WI38 (cell line): ENCODE data around the gene ITPK1.

Experiments used
- H3K4me3 ChIP-seq: 2 replicates; pipeline ENCODE4 v1.5.1; 2011; ENCODE audit warnings: low read depth, mild to moderate bottlenecking, control low read depth, low read length
- TF ChIP-seq, protein P1 (sequence below): IDR thresholded peaks from 2 replicates; pipeline ENCODE4 v1.5.1; 2012; ENCODE audit warnings: low read depth, mild to moderate bottlenecking, control low read depth, low read length

Gene ITPK1

DNA sequence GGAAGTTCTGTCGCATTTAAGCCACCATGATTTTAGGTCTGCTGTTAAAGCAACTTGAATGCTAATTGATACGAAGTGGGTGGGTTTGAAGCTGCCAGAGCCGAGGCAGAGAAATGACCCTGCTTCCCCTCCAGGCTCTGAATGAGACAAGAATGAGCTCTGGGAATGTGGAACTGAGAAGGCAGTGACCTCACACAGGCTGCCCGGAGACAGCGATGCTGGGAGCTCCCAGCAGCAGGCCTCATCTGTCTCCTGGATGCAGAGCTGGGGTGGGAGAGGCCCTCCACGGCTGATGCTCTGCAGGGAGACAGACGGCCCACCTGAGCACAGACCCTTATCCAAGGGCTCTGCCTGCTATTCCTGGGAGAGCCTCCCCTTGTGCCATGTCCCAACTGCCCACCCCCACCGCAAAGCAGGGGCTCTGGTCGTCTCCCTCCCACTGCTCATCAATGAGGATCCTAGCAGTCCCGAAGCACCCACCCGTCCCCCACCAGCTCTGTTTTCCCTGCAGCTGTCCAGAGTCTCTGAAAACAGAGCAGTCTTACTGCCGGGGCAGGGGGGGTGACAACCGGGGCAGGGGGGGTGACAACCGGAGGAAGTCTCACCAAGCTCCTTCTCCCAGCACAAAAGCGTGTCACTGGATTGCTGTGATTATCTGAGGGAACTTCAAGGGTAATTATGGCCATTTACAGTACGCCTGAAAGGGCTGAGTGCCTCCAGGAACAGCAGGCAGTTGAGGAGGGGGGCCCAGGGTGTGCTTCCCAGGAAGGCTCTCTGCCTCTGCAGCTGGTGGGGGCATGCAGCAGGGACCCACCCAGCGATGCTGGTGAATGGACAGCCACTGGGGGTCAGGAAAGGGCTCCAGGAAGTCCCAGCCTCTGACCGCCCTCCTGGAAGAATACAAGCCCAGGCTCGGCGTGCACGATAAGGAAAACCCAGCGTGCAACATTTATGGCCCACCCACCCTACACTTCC is 125.0 kb downstream of the ITPK1 start:
- H3K4me3 ChIP-seq, result no peak overlapping the region
- TF ChIP-seq, protein P1, sequence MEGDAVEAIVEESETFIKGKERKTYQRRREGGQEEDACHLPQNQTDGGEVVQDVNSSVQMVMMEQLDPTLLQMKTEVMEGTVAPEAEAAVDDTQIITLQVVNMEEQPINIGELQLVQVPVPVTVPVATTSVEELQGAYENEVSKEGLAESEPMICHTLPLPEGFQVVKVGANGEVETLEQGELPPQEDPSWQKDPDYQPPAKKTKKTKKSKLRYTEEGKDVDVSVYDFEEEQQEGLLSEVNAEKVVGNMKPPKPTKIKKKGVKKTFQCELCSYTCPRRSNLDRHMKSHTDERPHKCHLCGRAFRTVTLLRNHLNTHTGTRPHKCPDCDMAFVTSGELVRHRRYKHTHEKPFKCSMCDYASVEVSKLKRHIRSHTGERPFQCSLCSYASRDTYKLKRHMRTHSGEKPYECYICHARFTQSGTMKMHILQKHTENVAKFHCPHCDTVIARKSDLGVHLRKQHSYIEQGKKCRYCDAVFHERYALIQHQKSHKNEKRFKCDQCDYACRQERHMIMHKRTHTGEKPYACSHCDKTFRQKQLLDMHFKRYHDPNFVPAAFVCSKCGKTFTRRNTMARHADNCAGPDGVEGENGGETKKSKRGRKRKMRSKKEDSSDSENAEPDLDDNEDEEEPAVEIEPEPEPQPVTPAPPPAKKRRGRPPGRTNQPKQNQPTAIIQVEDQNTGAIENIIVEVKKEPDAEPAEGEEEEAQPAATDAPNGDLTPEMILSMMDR, result no peak

GRCh38 chr14:92988786-92989755 is 126.7 kb downstream of the ITPK1 start:
- TF ChIP-seq, protein P1, result no peak
- no peak overlapping the region for H3K4me3 ChIP-seq

GRCh38 chr14:92987713-92988510 is 127.8 kb downstream of the ITPK1 start:
- H3K4me3 ChIP-seq, result no peak overlapping the region
- TF ChIP-seq, protein P1, result no peak

DNA sequence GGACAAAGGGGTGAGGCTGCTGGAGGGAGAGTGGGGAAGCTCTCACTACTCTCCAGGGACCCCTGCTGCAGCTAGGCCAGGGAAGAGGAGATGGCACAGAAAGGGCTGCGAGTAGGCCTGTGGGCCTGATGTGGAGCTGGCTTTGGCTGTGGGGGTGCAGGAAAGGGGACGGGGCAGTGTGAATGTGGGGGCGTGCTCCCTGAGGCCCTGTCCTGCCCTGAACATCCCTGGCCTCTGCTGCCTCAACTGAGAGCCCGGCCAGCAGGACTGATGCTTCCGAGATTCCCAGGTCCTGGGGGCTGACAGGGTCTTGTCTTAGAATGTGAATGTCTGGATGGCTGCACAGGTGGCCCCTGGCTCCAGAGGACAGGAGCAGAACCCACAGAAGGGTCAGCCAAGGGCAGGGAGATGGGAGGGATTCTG is 128.6 kb downstream of the ITPK1 start:
- no peak overlapping the region for H3K4me3 ChIP-seq
- TF ChIP-seq, protein P1, result no peak

DNA sequence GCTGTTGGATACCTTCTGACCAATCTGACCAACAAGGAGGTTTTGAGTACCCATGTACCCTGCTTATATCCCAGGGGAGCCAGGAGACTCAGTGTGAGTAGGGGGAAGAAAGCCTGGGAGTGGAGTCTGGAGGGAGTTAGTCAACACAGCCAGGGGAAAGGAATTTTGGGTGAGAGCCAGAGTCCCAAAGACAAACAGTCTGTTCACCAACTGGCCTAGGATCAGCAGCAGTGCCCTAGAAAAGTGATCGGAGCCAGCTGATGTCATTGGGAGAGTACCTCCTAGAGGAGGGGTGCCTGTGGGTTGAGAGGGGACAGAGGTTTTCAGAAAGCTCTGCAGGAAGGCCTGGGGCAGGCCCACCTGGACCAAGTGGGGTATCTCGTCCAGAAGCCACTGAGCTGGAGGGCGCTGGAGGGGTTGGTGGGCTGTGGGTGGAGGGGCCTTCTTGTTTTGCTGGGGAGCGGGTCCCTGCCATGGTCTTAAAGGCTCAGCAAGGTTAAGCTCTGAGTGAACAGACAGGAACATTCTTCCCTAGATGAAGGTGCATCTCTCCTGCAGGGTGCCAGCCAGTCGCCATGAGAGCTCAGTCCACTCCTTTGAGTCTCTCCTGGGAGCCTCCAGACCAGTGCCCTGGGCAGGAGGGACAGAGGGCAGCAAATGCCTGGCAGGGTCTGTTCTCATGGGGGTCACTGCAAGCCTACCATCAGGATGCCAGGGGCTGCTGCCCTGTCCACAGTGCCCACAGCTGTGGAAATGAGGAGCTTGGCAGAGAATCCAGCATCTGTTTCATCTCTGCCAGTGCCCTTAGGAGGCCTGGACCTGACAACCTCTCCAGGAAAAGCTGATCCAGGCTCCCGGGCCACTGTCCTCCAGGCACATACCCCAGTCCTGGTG is 129.2 kb downstream of the ITPK1 start:
- no peak overlapping the region for H3K4me3 ChIP-seq
- TF ChIP-seq, protein P1, result no peak

GRCh38 chr14:92985521-92985920 is 130.2 kb downstream of the ITPK1 start:
- no peak overlapping the region for H3K4me3 ChIP-seq
- TF ChIP-seq, protein P1, result no peak
